Stimulated activated CD8-positive, alpha-beta memory T cell treated with anti-CD3 and anti-CD28 coated beads, Interleukin-4, amount 100 ng/mL, for 24 hours (primary cell): ENCODE data around the gene NUAK1.

Experiments used
- DNase-seq: peaks from one replicate; pipeline ENCODE4 v3.0.0-alpha.2; 2020; ENCODE audit warnings: low read depth

NUAK1 gene

GRCh38 chr12:106082216-106083175 is 56.3 kb downstream of the NUAK1 start:
- DNase-seq = no peak

- no peak for DNase-seq
These were observed 57.1 kb downstream of the NUAK1 start for GRCh38 chr12:106081606-106082005.

GRCh38 chr12:106080791-106081170 is 58.0 kb downstream of the NUAK1 start:
- no peak for DNase-seq

GRCh38 chr12:106080041-106080790 is 58.5 kb downstream of the NUAK1 start:
- no peak for DNase-seq

- no peak for DNase-seq
These were observed 59.5 kb downstream of the NUAK1 start for GRCh38 chr12:106079148-106079738.

GRCh38 chr12:106078358-106079010 is 60.3 kb downstream of the NUAK1 start:
- DNase-seq = no peak

- no peak for DNase-seq
These were observed 63.9 kb downstream of the NUAK1 start for GRCh38 chr12:106074706-106075392.

- no peak for DNase-seq
These were observed 64.4 kb downstream of the NUAK1 start for GRCh38 chr12:106074361-106074705.

- no peak for DNase-seq
These were observed 65.6 kb downstream of the NUAK1 start for GRCh38 chr12:106073179-106073578.

- no peak for DNase-seq
These were observed 66.0 kb downstream of the NUAK1 start for GRCh38 chr12:106072751-106073150.

GRCh38 chr12:106071686-106072085 is 67.1 kb downstream of the NUAK1 start:
- DNase-seq = no peak

GRCh38 chr12:106070611-106071010 is 68.1 kb downstream of the NUAK1 start:
- no peak for DNase-seq

GRCh38 chr12:106070147-106070546 is 68.6 kb downstream of the NUAK1 start:
- no peak for DNase-seq

GRCh38 chr12:106068296-106068695 is 70.5 kb downstream of the NUAK1 start:
- DNase-seq = no peak

- DNase-seq = no peak
These were observed 71.0 kb downstream of the NUAK1 start for GRCh38 chr12:106067606-106068205.

- DNase-seq = no peak
These were observed 71.9 kb downstream of the NUAK1 start for GRCh38 chr12:106066726-106067325.

- DNase-seq = no peak
These were observed 72.6 kb downstream of the NUAK1 start for GRCh38 chr12:106066051-106066705.

- DNase-seq = no peak
These were observed 73.2 kb downstream of the NUAK1 start for GRCh38 chr12:106065506-106065905.

GRCh38 chr12:106064721-106065021 is 74.1 kb downstream of the NUAK1 start:
- DNase-seq = no peak
